Stimulated activated CD4-positive, alpha-beta T cell treated with anti-CD3 and anti-CD28 coated beads, Interleukin-12 subunit alpha, Interleukin-12 subunit beta, amount 100 ng/mL, for 24 hours (primary cell): Measurements from ENCODE around the gene NFYA.
A peak's percentile ranks its signal among the peaks of the same experiment; 100 is the strongest.

Experiments
- DNase-seq, 2 experiments: peaks; one replicate each; pipeline ENCODE4 v3.0.0-alpha.2; 2020; ENCODE audit warnings: low read depth in 2 of 2

Gene NFYA

GRCh38 chr6:41072836-41073202, at the start of gene NFYA:
NFYA (plus strand) TSS chr6:41072974; CDS start chr6:41079090, 6,116 bp downstream.
- no peak for DNase-seq

DNA sequence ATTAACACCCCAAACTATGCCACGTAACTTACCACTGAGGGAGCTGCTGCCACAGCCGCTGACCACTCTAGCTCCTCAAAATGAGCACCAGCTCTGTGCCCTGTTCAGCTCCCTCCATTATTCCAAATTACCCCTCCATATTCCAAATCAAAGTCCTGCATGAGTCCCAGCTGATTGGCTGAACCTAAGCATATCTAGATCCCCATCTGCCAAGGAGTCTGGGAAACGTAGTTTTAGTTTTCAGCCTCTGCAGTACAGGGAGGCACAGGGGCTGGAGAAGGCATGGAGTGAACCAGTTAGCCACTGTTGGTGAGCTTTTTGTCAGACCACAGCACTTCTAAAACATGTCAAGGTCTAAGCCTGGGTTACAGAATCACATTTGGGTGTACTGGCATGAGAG, 49.7 kb upstream of the NFYA start:
- no peak for DNase-seq

- DNase-seq = no peak
These were observed 46.7 kb upstream of the NFYA start for GRCh38 chr6:41025966-41026530.

DNA sequence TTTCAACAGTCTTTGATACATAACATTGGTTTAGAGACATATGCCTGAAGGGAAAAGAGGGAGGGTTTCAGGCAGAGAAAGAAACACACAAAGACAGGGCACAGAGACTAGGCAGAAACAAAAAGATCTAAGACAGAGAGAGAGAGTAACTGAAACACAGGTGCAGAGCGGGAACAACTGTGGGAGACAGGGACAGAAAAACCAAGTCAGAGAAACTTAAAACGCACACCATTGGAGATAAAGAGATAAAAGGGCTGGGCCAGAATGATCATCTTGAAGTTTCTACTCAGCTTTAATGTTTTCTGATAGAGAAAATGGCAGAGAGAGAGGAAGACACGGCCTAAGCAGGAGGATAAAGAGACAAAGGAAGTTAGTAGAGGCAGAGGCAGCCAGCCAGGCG, 45.5 kb upstream of the NFYA start:
- no peak for DNase-seq

GRCh38 chr6:41027799-41028560, 44.8 kb upstream of the NFYA start:
- DNase-seq = peak; percentile 49 to 66

DNA sequence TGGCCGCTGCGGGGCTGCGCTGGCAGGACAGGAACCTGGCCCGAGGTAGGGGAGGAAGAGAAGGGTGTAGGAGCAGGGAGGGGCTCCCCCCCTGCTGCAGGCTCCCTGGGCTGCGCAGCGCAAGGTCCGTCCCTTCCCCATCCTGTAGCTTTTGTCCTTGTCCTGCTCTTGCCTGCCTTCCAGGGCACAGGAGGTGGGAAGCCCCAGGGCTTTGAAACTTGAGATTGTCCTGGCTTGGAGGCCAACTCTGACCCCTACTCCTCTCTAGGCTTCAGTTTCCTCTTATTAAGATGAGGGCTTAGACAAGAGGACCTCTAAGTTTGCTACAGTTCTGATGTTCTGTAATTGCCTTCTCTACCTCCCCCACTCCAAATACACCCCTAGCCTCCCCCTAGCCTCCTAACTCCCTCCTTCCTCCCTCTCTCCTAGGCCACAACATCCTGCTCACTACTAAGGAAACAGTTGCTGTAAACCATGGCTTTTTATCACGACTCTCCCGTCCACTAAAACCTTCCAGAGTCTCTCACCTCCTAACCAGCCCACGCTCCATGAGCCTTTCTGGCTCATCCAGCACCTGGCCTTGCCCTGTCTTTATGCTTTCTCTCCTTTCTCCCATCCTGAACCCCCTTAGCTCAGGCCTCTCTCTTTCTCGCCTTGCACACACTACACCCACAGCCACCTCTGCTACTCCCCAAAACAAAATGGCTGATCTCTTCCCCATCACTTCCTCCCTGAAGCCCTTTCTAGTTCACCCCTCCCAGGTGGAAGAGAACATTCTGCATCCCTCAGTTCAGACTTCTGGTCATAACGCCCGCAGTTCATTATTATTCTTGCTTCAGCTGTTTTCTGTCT, 44.0 kb upstream of the NFYA start:
- no peak for DNase-seq

GRCh38 chr6:41032830-41033229, 39.9 kb upstream of the NFYA start:
- DNase-seq = no peak

DNA sequence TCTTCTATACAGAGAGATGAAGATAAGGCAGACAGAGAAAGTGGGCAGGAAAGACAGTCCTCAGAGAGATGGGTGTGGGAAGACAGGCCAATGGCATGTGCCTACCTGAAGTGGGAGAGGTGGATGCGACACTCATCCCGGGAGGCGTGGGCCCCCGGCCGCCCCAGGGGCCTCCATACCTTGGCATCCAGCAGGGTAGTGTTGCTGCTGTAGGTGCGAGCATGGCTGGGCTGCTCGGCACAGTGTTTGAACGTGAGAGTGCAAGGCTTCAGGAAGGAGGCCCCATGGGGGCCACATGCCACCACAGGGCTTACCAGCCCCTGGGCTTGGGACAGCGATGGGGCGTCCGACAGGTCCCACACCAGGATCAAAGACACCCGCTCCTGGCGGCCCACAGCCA, 39.0 kb upstream of the NFYA start:
- DNase-seq = no peak

DNA sequence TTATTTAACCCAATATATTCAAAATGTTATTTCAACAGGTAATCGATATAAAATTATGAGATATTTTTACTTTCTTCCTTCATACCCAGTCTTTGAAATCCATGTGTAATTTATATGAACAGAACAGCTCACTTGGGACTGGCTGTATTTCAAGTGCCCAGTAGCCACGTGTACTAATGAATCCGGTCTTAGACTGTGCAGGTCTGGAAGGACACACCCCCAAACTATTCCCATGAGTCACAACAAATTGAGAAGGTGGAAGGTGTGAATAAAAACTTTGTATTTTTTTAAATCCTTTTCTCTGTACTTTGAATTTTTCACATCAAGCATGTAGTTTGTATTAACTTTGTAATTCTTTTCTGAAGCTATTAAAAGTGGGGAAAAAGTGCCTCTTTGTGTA, 36.6 kb upstream of the NFYA start:
- DNase-seq = no peak

- no peak for DNase-seq
These were observed 36.2 kb upstream of the NFYA start for GRCh38 chr6:41036601-41037000.

DNA sequence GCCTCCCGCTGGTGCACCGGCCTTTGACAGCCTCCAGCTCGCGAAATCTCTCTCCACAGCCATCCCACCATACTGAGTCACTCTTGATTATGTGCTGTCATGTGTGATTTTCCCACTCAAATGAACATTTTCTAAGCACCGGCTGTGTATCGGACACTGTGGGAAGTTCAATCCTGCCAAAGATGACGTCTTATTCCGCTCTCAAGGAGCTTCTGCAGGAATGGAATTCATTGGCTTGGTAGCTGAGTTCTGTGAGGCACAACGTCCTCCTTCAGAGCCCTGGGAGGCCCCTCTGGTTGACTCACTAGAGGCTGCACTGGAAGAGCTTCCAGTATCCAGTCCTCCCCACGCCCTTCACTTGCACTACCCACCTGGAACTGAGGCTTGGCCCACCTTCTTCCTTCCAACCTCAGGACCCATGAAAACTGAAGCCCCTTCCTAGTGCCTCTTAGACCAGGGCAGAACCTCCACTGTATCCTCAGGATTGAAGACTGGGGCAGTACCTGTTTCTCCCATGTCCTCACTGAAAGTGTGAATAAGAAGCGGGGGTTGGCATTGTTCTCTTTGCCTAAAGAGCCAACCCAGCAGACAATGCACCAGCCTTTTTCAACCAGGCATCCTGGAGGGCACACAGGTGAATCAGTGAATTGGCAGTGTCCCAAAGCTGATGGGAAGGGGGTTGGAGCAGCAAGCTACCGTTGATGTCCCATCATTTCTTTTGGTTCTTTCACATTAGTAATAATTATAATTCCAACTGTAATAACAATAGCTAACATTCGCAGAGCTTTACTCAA, 35.5 kb upstream of the NFYA start:
- no peak for DNase-seq

GRCh38 chr6:41038205-41038604, 34.6 kb upstream of the NFYA start:
- DNase-seq = no peak

DNA sequence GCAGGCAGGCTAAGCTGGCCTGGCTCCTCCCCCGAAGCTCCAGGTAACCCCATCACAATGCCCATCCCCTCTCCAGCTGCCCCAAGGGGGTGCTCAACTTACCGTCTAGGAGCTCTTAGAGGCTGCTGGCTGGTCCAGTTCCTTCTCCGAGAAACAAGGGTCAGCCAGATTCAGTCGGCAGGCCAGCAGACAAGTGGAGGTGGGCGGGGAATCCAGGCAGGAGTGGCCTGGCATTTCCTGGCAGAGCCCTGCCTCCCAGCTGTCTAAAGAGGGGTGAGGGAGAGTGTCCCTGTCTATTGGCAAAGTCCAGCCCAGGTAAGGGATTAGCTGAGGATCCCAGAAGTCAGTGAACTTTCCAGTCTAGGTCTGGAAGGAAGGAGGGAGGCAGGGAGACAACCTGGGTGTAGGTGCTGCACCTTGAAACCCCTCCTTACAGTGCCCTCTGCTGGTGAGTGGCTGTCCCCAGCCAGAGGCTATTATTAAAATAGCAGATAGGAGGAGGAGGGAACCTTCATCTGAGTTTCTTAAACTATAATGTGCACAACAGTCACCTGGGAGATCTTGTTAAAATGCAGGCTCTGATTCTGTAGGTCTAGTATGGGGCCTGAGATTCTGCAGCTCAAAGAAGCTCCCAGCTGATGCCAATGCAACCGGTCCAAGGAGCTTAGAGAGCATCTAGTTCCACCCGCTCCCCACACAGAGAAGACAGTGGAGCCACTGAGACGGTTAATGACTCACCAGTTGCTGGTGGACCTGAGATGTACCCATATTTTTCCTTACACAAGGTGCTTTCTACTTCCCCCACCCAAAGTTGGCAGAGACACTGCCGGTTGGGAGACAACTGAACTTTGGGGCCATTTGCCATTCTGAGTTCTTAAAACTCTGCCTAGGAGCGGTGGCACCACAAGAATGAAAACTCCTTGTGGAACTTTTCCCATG, 33.4 kb upstream of the NFYA start, which contains the start of gene UNC5CL:
TSS of gene UNC5CL (minus strand) at position 162 of the 939 bp plus-strand sequence. CDS start 4,147 bp downstream, outside the sequence.
- DNase-seq = peak in 1 of 2 experiments; percentile 41

DNA sequence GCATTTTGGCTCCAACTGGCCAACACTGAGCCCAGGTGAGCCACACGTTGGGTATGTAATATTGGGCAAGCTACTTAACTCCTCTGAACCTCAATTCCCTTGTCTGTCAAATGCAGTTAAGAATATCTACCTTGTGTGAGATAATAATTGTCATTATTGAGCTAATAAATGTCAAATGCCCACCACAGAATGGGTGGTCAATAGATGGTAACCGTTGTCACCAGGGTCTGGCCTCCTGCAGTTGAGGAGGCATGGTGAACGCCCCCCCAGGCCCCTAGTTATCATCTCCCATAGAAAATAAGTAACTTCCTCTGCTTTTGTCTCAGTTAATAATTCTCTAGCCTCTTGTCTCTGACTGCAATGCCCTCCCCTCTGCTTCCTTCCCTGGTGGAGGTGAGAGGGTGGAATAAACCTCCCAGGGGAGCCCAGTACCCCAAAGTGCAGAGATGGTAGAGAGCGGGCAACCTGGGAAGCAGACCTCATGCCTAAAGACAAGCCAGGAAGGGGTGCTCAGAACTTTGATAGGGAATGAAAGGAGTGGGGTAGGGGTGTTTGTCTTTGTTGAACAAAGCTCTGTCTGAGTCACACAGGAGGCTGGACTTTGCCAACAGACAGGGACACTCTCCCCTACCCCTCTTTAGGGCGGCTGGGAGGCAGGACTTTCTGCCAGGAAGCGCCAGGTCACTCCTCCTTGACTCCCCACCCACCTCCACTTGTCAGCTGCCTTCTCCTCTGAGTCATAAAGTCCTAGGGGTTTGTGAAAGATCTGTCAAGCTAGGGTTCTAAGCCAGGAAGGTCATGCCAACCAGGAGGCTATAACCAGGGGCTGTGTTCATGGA, 32.5 kb upstream of the NFYA start:
- no peak for DNase-seq

GRCh38 chr6:41040940-41041536, 31.7 kb upstream of the NFYA start:
- no peak for DNase-seq

GRCh38 chr6:41042226-41043055, 30.3 kb upstream of the NFYA start, which contains the start of gene TSPO2:
TSPO2 (plus strand) TSS chr6:41042467; CDS start chr6:41042986, 519 bp downstream.
- no peak for DNase-seq

- DNase-seq = no peak
These were observed 29.6 kb upstream of the NFYA start for GRCh38 chr6:41043151-41043550.

GRCh38 chr6:41045664-41046063, 27.1 kb upstream of the NFYA start:
- no peak for DNase-seq
